Measurements from ENCODE around the gene TECTA. TPM values are rescaled to one million over a fixed set of nuclear protein-coding genes. Genes with fewer than 3 reads are reported as not detected.

Gene TECTA
- total RNA-seq, 1 donor from 2014 or later: 0.75 TPM

GRCh38 chr11:121117788-121118187 is 16.7 kb downstream of the TECTA start:
- Mint-ChIP-seq H3K9me3 (ENCODE audit: low read depth) (peaks cover 13% of the 10 kb centered on the region), H3K27ac (ENCODE audit: unreplicated experiment) (no peak overlapping the region), H3K36me3 (ENCODE audit: low read depth) (peaks cover 1% of the 10 kb centered on the region), H3K4me3 (ENCODE audit: unreplicated experiment) (no peak overlapping the region), H3K27me3 (ENCODE audit: low read depth) (no peaks in the 10 kb centered on the region), H3K4me1 (ENCODE audit: low read depth) (peaks cover under 1% of the 10 kb centered on the region)
- no peak for TF ChIP-seq CTCF (IDR thresholded peaks at IDR 0.05)
- no peak for DNase-seq (ENCODE audit: low spot score)

GRCh38 chr11:121119440-121119839 is 18.4 kb downstream of the TECTA start:
- no peak for DNase-seq (ENCODE audit: low spot score)
- H3K27ac Mint-ChIP-seq (ENCODE audit: unreplicated experiment): no peak overlapping the region
- no peaks in the 10 kb centered on the region for H3K4me1 Mint-ChIP-seq (ENCODE audit: low read depth)
- peaks cover 1% of the 10 kb centered on the region for H3K36me3 Mint-ChIP-seq (ENCODE audit: low read depth)
- peaks cover 18% of the 10 kb centered on the region for H3K9me3 Mint-ChIP-seq (ENCODE audit: low read depth)
- no peaks in the 10 kb centered on the region for H3K27me3 Mint-ChIP-seq (ENCODE audit: low read depth)
- no peak for TF ChIP-seq CTCF (IDR thresholded peaks at IDR 0.05)
- no peak overlapping the region for H3K4me3 Mint-ChIP-seq (ENCODE audit: unreplicated experiment)

GRCh38 chr11:121122328-121122727 is 21.3 kb downstream of the TECTA start:
- Mint-ChIP-seq H3K27me3 (ENCODE audit: low read depth) (no peaks in the 10 kb centered on the region), H3K9me3 (ENCODE audit: low read depth) (peaks cover 18% of the 10 kb centered on the region), H3K36me3 (ENCODE audit: low read depth) (peaks cover 1% of the 10 kb centered on the region), H3K4me1 (ENCODE audit: low read depth) (no peaks in the 10 kb centered on the region), H3K27ac (ENCODE audit: unreplicated experiment) (no peak overlapping the region), H3K4me3 (ENCODE audit: unreplicated experiment) (no peak overlapping the region)
- DNase-seq (ENCODE audit: low spot score): no peak
- no peak for TF ChIP-seq CTCF (IDR thresholded peaks at IDR 0.05)

GRCh38 chr11:121123496-121124069 is 22.5 kb downstream of the TECTA start:
- no peak for DNase-seq (ENCODE audit: low spot score)
- H3K9me3 Mint-ChIP-seq (ENCODE audit: low read depth): peaks cover 18% of the 10 kb centered on the region
- TF ChIP-seq CTCF (IDR thresholded peaks at IDR 0.05): no peak
- H3K36me3 Mint-ChIP-seq (ENCODE audit: low read depth): peaks cover 1% of the 10 kb centered on the region
- H3K27ac Mint-ChIP-seq (ENCODE audit: unreplicated experiment): no peak overlapping the region
- H3K27me3 Mint-ChIP-seq (ENCODE audit: low read depth): no peaks in the 10 kb centered on the region
- no peaks in the 10 kb centered on the region for H3K4me1 Mint-ChIP-seq (ENCODE audit: low read depth)
- no peak overlapping the region for H3K4me3 Mint-ChIP-seq (ENCODE audit: unreplicated experiment)

- TF ChIP-seq CTCF (IDR thresholded peaks at IDR 0.05): no peak
- Mint-ChIP-seq H3K27me3 (ENCODE audit: low read depth) (no peaks in the 10 kb centered on the region), H3K4me3 (ENCODE audit: unreplicated experiment) (no peak overlapping the region), H3K36me3 (ENCODE audit: low read depth) (no peaks in the 10 kb centered on the region), H3K9me3 (ENCODE audit: low read depth) (peaks cover 5% of the 10 kb centered on the region), H3K4me1 (ENCODE audit: low read depth) (no peaks in the 10 kb centered on the region), H3K27ac (ENCODE audit: unreplicated experiment) (no peak overlapping the region)
- DNase-seq (ENCODE audit: low spot score): no peak
These were observed 26.8 kb downstream of the TECTA start for GRCh38 chr11:121127809-121128208.

Data from chondrocyte (in vitro differentiated cells).